CD14-positive monocyte (primary cell): ENCODE data around the gene FLYWCH2. TPM values are rescaled to one million over a fixed set of nuclear protein-coding genes. Genes with fewer than 3 reads are reported as not detected.

Experiments
- DNase-seq, 3 donors: peaks; one replicate each; pipeline ENCODE4 v3.0.0-alpha.2; 2011 to 2022
- H2AFZ ChIP-seq: 2 replicates; pipeline ENCODE4 v1.6.0; 2012; ENCODE audit warnings: mild to moderate bottlenecking, low read depth, low read length, inconsistent platforms; ENCODE audit not compliant: insufficient read depth, poor library complexity, severe bottlenecking
- H3K27ac ChIP-seq, 2 donors: 1 replicate in 1 of 2; 2 replicates in 1 of 2; pipeline ENCODE4 v1.5.1; 2012 to 2013; ENCODE audit warnings: low read length in 2 of 2, control low read depth in 1 of 2, inconsistent platforms in 1 of 2, low read depth in 1 of 2, mild to moderate bottlenecking in 1 of 2
- H3K27me3 ChIP-seq, 2 donors: one replicate each; pipeline versions ENCODE4 v1.6.0 to v1.6.1; 2011 to 2013; ENCODE audit warnings: low read length in 2 of 2; ENCODE audit not compliant: control insufficient read depth in 2 of 2, insufficient read depth in 2 of 2
- H3K36me3 ChIP-seq, 2 donors: replicated peaks in 1 of 2; 1 replicate in 1 of 2; 2 replicates in 1 of 2; pipeline versions ENCODE4 v1.5.1 to v1.6.1; 2012 to 2013; ENCODE audit warnings: low read length in 2 of 2, control low read depth in 1 of 2, inconsistent platforms in 1 of 2, mild to moderate bottlenecking in 1 of 2; ENCODE audit not compliant: insufficient read depth in 2 of 2, control insufficient read depth in 1 of 2
- H3K4me1 ChIP-seq, 2 donors: 1 replicate in 1 of 2; 2 replicates in 1 of 2; pipeline versions ENCODE4 v1.5.1 to v1.6.1; 2012 to 2013; ENCODE audit warnings: low read length in 2 of 2, control low read depth in 1 of 2, inconsistent platforms in 1 of 2, mild to moderate bottlenecking in 1 of 2, moderate library complexity in 1 of 2; ENCODE audit not compliant: insufficient read depth in 2 of 2, control insufficient read depth in 1 of 2
- H3K4me2 ChIP-seq: replicated peaks from 2 replicates; pipeline ENCODE3; 2012; ENCODE audit warnings: low read length, moderate library complexity, mild to moderate bottlenecking; ENCODE audit not compliant: poor library complexity, severe bottlenecking; ENCODE audit errors: extremely low read depth
- H3K4me3 ChIP-seq, 3 experiments: fragments of 200-600 bp in 1 of 3; sonication (generic) in 1 of 3; replicated peaks in 1 of 3; 1 replicate in 2 of 3; 2 replicates in 1 of 3; pipeline ENCODE4 v1.5.1; 2011 to 2013; ENCODE audit warnings: low read length in 3 of 3, mild to moderate bottlenecking in 3 of 3, control low read depth in 2 of 3, low read depth in 2 of 3, inconsistent platforms in 1 of 3, moderate library complexity in 1 of 3
- H3K79me2 ChIP-seq: 2 replicates; pipeline ENCODE4 v1.6.0; 2012; ENCODE audit warnings: mild to moderate bottlenecking, control low read depth, inconsistent platforms, low read length, moderate library complexity; ENCODE audit not compliant: insufficient read depth
- H3K9ac ChIP-seq: 2 replicates; pipeline ENCODE4 v1.6.0; 2017; ENCODE audit warnings: low read length, mild to moderate bottlenecking; ENCODE audit not compliant: insufficient read depth, poor library complexity, severe bottlenecking
- H3K9me3 ChIP-seq, 2 donors: replicated peaks in 1 of 2; 1 replicate in 1 of 2; 2 replicates in 1 of 2; pipeline versions ENCODE4 v1.5.1 to v1.6.1; 2012 to 2013; ENCODE audit warnings: low read length in 2 of 2, control low read depth in 1 of 2; ENCODE audit not compliant: control insufficient read depth in 1 of 2, insufficient read depth in 1 of 2
- H4K20me1 ChIP-seq: 2 replicates; pipeline ENCODE4 v1.6.0; 2012; ENCODE audit warnings: mild to moderate bottlenecking, low read length, control low read depth, moderate library complexity; ENCODE audit not compliant: insufficient read depth
- H3K27ac Mint-ChIP-seq, 7 donors: one replicate each; pipeline ENCODE4 v1.8.0; 2020; ENCODE audit warnings: mild to moderate bottlenecking in 7 of 7, mixed read lengths in 7 of 7, moderate library complexity in 6 of 7, inconsistent platforms in 2 of 7
- H3K27me3 Mint-ChIP-seq, 3 donors: one replicate each; pipeline ENCODE4 v1.8.0; 2021 to 2022; ENCODE audit warnings: low read depth in 3 of 3, mild to moderate bottlenecking in 3 of 3, mixed read lengths in 3 of 3, moderate library complexity in 3 of 3, inconsistent platforms in 1 of 3
- H3K36me3 Mint-ChIP-seq, 2 donors: one replicate each; pipeline ENCODE4 v1.8.0; 2020; ENCODE audit warnings: mixed read lengths in 2 of 2, inconsistent platforms in 1 of 2, mild to moderate bottlenecking in 1 of 2
- H3K4me1 Mint-ChIP-seq: one replicate; pipeline ENCODE4 v1.8.0; 2020; ENCODE audit warnings: mild to moderate bottlenecking, mixed read lengths
- H3K4me3 Mint-ChIP-seq, 2 donors: one replicate each; pipeline ENCODE4 v1.8.0; 2020; ENCODE audit warnings: mild to moderate bottlenecking in 2 of 2, mixed read lengths in 2 of 2, moderate library complexity in 1 of 2
- H3K9me3 Mint-ChIP-seq, 7 donors: one replicate each; pipeline ENCODE4 v1.8.0; 2020 to 2022; ENCODE audit warnings: mixed read lengths in 7 of 7, mild to moderate bottlenecking in 6 of 7, moderate library complexity in 6 of 7, inconsistent platforms in 2 of 7
- WGBS: methylation state at CpG from one replicate; pipeline ENCODE4 v1.1.5; 2013; ENCODE audit warnings: missing lambda C conversion rate; ENCODE audit not compliant: insufficient coverage; 5-methylcytosine and 5-hydroxymethylcytosine counted together
- intact Hi-C, 2 donors: fragments of 100-400 bp; cut with micrococcal nuclease; formaldehyde crosslinking; loops; one replicate each; pipeline versions ENCODE4 v1.15.0 to v1.15.1; 2023
- polyA plus RNA-seq, 3 donors: library from polyadenylated mRNA; depleted of rRNA in 1 of 3; unstranded in 2 of 3; stranded (reverse) in 1 of 3; fragments of 300-500 nt in 2 of 3; fragments of >200 nt in 1 of 3; fragmentation: Illumina TruSeq in 2 of 3; gene quantifications; 1 replicate in 2 of 3; 2 replicates in 1 of 3; pipeline ENCODE4 v1.2.3, GENCODE V29; 2012 to 2021
- TF ChIP-seq, protein P1 (sequence below): fragments of 200-600 bp; IDR thresholded peaks from one replicate; pipeline ENCODE4 v1.8.0; 2022; ENCODE audit warnings: antibody characterized with exemption, mild to moderate bottlenecking

The FLYWCH2 gene
- polyA plus RNA-seq, 3 donors = 10.9 to 14.8 (median 12.7) TPM

DNA sequence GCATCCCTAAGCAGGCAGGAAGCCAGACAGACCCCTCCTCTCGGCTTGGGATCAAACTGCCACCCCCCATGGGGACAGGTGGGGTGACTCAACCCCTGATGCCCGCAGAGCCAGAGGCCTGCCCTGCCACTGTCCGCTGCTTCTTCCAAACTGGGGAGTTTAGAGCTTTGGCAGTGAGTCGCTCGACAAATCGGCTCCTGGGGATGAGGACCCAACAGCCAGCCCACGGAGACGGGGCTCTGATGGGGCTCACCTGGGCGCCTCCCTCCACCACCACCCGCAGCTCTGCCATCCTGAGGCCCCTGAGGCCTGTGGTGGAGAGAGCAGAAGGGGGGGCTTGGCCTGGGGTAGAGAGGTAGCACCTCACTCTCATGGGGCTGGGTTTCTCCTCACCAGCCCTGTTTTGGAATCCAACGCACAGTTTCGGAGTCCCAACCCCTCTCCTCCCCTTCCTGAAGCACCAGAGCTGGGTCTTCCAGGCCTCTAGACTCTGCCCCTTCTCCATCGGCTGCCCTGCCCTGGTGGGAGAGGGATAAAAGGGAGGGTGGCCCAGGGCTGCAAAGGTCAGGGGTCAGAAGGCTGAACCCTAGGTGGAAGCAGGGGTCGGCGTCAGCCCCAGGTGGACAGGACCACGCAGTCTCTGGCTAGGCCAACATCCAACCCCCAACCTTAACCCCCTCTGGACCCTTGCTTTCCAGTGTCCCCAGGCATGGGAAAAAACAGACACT is 30.8 kb upstream of the FLYWCH2 start:
- Histone ChIP-seq H3K27ac (no peak overlapping the region), H3K4me2 (no peak overlapping the region), H3K4me1 (no peaks in the 10 kb centered on the region), H3K9ac (no peak overlapping the region), H3K4me3 (no peak overlapping the region), H3K27me3 (peaks cover 0 to 23% of the 10 kb centered on the region in 2 donors), H2AFZ (no peak overlapping the region), H3K9me3 (peaks cover 17 to 18% of the 10 kb centered on the region in 2 donors), H3K79me2 (no peaks in the 10 kb centered on the region), H3K36me3 (no peaks in the 10 kb centered on the region), H4K20me1 (no peaks in the 10 kb centered on the region)
- WGBS = 100% methylated on average over 1 of the region's 16 CpGs
- Mint-ChIP-seq H3K36me3 (peaks cover 0 to 4% of the 10 kb centered on the region in 2 donors), H3K27ac (no peak overlapping the region), H3K4me1 (peaks cover 4% of the 10 kb centered on the region), H3K9me3 (peaks cover 10 to 26% (median 18%) of the 10 kb centered on the region in 7 donors), H3K4me3 (no peak overlapping the region), H3K27me3 (peaks cover 15 to 49% (median 21%) of the 10 kb centered on the region in 3 donors)
- intact Hi-C loops = no loop called here
- no peak for DNase-seq
- TF ChIP-seq, protein P1, sequence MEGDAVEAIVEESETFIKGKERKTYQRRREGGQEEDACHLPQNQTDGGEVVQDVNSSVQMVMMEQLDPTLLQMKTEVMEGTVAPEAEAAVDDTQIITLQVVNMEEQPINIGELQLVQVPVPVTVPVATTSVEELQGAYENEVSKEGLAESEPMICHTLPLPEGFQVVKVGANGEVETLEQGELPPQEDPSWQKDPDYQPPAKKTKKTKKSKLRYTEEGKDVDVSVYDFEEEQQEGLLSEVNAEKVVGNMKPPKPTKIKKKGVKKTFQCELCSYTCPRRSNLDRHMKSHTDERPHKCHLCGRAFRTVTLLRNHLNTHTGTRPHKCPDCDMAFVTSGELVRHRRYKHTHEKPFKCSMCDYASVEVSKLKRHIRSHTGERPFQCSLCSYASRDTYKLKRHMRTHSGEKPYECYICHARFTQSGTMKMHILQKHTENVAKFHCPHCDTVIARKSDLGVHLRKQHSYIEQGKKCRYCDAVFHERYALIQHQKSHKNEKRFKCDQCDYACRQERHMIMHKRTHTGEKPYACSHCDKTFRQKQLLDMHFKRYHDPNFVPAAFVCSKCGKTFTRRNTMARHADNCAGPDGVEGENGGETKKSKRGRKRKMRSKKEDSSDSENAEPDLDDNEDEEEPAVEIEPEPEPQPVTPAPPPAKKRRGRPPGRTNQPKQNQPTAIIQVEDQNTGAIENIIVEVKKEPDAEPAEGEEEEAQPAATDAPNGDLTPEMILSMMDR = no peak

- H3K9me3 Mint-ChIP-seq = peaks cover 10 to 26% (median 20%) of the 10 kb centered on the region in 7 donors
- H3K36me3 Mint-ChIP-seq = peaks cover 2 to 4% of the 10 kb centered on the region in 2 donors
- WGBS = 52% methylated on average over 47 of the region's 56 CpGs
- Histone ChIP-seq H3K36me3 (no peaks in the 10 kb centered on the region), H4K20me1 (no peaks in the 10 kb centered on the region), H3K9me3 (peaks cover 17 to 18% of the 10 kb centered on the region in 2 donors), H3K27ac (no peak overlapping the region), H2AFZ (no peak overlapping the region), H3K9ac (no peak overlapping the region), H3K27me3 (peaks cover 2 to 31% of the 10 kb centered on the region in 2 donors), H3K79me2 (no peaks in the 10 kb centered on the region), H3K4me2 (no peak overlapping the region), H3K4me1 (peaks cover 0 to 6% of the 10 kb centered on the region in 2 donors), H3K4me3 (no peak overlapping the region)
- H3K4me1 Mint-ChIP-seq = peaks cover 9% of the 10 kb centered on the region
- TF ChIP-seq, protein P1 = no peak
- no peak overlapping the region for H3K27ac Mint-ChIP-seq
- intact Hi-C loops = no loop called here
- peaks cover 19 to 56% (median 26%) of the 10 kb centered on the region in 3 donors for H3K27me3 Mint-ChIP-seq
- no peak overlapping the region for H3K4me3 Mint-ChIP-seq
- no peak for DNase-seq
These were observed 30.1 kb upstream of the FLYWCH2 start for GRCh38 chr16:2852731-2853507.
